Measurements from ENCODE around the gene DDX3X. TPM values are rescaled to one million over a fixed set of nuclear protein-coding genes. Genes with fewer than 3 reads are reported as not detected.
A peak's percentile ranks its signal among the peaks of the same experiment; 100 is the strongest.

The DDX3X gene
- total and polyA plus RNA-seq, 9 of the 15 experiments (the other 6 are each of a cell fraction or from before 2014, with no cell fraction given) = 51.3 to 232 (median 138) TPM

- TF ChIP-seq ZBTB11 (CRISPR knock-in tag; IDR thresholded peaks at IDR 0.05) = peak in 1 of 3 experiments; percentile 62; a peak in 2 of 6 replicates
- TF ChIP-seq CHD1 (IDR thresholded peaks at IDR 0.05; ENCODE audit: low read length) = peak; percentile 31
- TF ChIP-seq ZNF174 (CRISPR knock-in tag; IDR thresholded peaks at IDR 0.05) = no peak
- TF ChIP-seq ZNF764 (CRISPR knock-in tag; IDR thresholded peaks at IDR 0.05; ENCODE audit: low read depth) = no peak
- TF ChIP-seq PURB (CRISPR knock-in tag; IDR thresholded peaks at IDR 0.05; ENCODE audit: low read depth) = no peak
- no peak for TF ChIP-seq POLR2H (tag; IDR thresholded peaks at IDR 0.05; ENCODE audit: low read depth)
- TF ChIP-seq AFF1 (IDR thresholded peaks at IDR 0.05; ENCODE audit: low read depth in 1 of 2, partially characterized antibody in 2 of 2) = peak in 1 of 2 experiments; percentile 60
- TF ChIP-seq ELF1 (tag; IDR thresholded peaks at IDR 0.05) = peak; percentile 78
- no peak for TF ChIP-seq CTCF (IDR thresholded peaks at IDR 0.05 in 2 of 3, conservative IDR thresholded peaks at IDR 0.05 in 1 of 3; ENCODE audit: insufficient read depth in 2 of 3, low read depth in 1 of 3, low read length in 3 of 3)
- no peak for TF ChIP-seq ATF6 (CRISPR knock-in tag; IDR thresholded peaks at IDR 0.05)
- peak; percentile 98 for TF ChIP-seq L3MBTL2 (IDR thresholded peaks at IDR 0.05)
- peak; percentile 19; the same call in 1 of the 2 replicates for TF ChIP-seq TFAP4 (CRISPR knock-in tag; IDR thresholded peaks at IDR 0.05; ENCODE audit: borderline replicate concordance)
These were observed 789 bp upstream of the DDX3X start (continued) for GRCh38 chrX:41333003-41333743.
